Prostate gland (tissue), 2 donors: Measurements from ENCODE around the gene GRID2.

Source experiments
- POLR2A ChIP-seq: fragments of 450-650 bp; IDR thresholded peaks from one replicate; pipeline ENCODE4 v1.6.1; 2016; ENCODE audit warnings: antibody characterized with exemption, mild to moderate bottlenecking
- POLR2AphosphoS5 ChIP-seq: sonication (generic); formaldehyde crosslinking; IDR thresholded peaks from one replicate; pipeline ENCODE4 v1.6.1; 2017; ENCODE audit warnings: antibody characterized with exemption
- TF ChIP-seq, protein P1 (sequence below), 4 experiments: fragments of 200-600 bp in 2 of 4; fragments of 450-650 bp in 2 of 4; sonication (generic) in 2 of 4; IDR thresholded peaks; 1 replicate in 3 of 4; 2 replicates in 1 of 4; pipeline ENCODE4 v1.5.1; 2016 to 2019; ENCODE audit warnings: antibody characterized with exemption in 4 of 4, mild to moderate bottlenecking in 2 of 4, moderate library complexity in 2 of 4

DNA sequence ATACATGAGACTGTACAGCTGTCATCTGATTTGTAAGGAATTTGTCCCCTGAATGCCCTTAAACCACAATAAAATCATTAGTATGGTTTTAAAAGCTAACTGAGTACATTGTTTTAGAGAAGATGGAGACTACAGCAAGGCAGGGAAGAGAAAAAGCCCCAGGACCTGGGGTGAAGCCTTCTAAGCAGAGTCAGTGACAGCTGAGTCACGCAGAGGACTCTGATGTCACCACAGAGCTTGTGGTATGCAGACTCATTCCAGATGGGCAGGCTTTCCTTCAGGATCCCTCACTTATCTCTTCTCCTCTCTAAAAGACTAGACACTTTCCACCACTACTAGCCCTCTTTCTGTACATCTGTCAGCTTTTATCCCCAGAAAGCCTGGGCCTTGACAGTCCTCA is 1427.7 kb downstream of the GRID2 start:
- TF ChIP-seq, protein P1, sequence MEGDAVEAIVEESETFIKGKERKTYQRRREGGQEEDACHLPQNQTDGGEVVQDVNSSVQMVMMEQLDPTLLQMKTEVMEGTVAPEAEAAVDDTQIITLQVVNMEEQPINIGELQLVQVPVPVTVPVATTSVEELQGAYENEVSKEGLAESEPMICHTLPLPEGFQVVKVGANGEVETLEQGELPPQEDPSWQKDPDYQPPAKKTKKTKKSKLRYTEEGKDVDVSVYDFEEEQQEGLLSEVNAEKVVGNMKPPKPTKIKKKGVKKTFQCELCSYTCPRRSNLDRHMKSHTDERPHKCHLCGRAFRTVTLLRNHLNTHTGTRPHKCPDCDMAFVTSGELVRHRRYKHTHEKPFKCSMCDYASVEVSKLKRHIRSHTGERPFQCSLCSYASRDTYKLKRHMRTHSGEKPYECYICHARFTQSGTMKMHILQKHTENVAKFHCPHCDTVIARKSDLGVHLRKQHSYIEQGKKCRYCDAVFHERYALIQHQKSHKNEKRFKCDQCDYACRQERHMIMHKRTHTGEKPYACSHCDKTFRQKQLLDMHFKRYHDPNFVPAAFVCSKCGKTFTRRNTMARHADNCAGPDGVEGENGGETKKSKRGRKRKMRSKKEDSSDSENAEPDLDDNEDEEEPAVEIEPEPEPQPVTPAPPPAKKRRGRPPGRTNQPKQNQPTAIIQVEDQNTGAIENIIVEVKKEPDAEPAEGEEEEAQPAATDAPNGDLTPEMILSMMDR (IDR thresholded peaks at IDR 0.05) = no peak
- TF ChIP-seq POLR2A (no peak), POLR2AphosphoS5 (no peak)
